Gastrocnemius medialis (tissue), 4 donors: ENCODE data around the gene IRF2BPL.

Experiments used
- POLR2A ChIP-seq, 2 donors: fragments of 450-650 bp; IDR thresholded peaks; one replicate each; pipeline ENCODE4 v1.6.1; 2017; ENCODE audit warnings: antibody characterized with exemption in 2 of 2, mild to moderate bottlenecking in 2 of 2, moderate library complexity in 2 of 2
- TF ChIP-seq, protein P1 (sequence below), 5 experiments: fragments of 450-650 bp in 3 of 5; fragments of 200-600 bp in 2 of 5; sonication (generic) in 2 of 5; IDR thresholded peaks in 4 of 5; conservative IDR thresholded peaks in 1 of 5; 1 replicate in 4 of 5; 2 replicates in 1 of 5; pipeline ENCODE4 v1.5.1; 2016 to 2019; ENCODE audit warnings: antibody characterized with exemption in 5 of 5, mild to moderate bottlenecking in 3 of 5, moderate library complexity in 3 of 5

DNA sequence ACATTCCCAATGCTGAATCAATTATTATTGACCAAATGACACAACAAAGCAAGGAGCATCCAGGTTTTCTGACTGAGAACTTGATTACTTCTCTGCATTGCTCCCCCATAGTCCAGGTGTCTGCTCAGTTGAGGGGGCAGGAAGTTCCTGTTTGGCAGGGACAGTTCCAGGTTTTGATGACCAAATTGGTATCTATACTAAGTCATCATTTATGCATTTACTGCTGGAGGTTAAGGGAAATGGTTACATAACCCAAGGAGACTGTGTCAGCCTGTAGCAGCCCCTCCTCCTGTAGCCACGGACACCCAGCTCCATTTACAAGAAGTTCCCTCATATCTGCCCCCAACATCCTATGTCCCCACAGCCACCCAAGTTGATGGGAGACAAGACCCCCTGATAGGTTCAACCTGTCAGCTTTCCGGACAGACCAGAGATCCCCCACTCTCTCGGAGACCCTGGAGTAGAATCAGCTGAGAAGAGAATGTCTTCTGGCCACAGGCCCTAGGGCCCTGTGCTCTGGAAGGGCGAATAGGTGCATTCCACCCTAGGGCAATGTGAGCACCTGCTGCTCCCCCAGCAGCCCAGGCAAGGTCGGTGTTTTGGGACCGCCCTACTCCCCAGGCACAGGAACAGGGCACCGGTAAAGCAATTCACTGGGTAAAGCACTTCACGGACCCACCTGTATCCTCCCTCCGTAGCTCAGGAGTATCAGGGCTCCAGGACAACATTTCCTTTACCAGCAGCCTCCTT, 23.6 kb downstream of the IRF2BPL start:
- TF ChIP-seq, protein P1, sequence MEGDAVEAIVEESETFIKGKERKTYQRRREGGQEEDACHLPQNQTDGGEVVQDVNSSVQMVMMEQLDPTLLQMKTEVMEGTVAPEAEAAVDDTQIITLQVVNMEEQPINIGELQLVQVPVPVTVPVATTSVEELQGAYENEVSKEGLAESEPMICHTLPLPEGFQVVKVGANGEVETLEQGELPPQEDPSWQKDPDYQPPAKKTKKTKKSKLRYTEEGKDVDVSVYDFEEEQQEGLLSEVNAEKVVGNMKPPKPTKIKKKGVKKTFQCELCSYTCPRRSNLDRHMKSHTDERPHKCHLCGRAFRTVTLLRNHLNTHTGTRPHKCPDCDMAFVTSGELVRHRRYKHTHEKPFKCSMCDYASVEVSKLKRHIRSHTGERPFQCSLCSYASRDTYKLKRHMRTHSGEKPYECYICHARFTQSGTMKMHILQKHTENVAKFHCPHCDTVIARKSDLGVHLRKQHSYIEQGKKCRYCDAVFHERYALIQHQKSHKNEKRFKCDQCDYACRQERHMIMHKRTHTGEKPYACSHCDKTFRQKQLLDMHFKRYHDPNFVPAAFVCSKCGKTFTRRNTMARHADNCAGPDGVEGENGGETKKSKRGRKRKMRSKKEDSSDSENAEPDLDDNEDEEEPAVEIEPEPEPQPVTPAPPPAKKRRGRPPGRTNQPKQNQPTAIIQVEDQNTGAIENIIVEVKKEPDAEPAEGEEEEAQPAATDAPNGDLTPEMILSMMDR (IDR thresholded peaks at IDR 0.05 in 4 of 5, conservative IDR thresholded peaks at IDR 0.05 in 1 of 5): no peak
- TF ChIP-seq POLR2A (IDR thresholded peaks at IDR 0.05): no peak
